ENCODE results near the gene HADH. TPM values are rescaled to one million over a fixed set of nuclear protein-coding genes. Genes with fewer than 3 reads are reported as not detected.

HADH gene
- total and polyA plus RNA-seq, 4 donors, result 27.5 to 140 (median 94.3) TPM

DNA sequence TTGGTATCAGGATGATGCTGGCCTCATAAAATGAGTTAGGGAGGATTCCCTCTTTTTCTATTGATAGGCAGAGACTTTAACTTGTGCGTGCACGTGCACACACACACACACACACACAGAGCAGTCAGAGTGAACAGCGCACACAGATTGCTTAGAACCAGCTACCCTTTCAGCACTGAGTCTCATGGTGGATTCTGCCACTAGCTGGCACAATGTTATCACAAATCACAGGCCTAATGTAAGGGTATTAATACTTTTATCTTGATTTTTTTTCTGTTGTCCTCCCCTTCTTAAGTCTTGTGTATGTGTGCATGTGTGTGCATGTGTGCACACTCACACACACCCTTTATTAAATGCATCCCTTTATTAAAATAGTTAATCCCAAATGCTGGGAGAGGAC lies 53.2 kb downstream of the HADH start (continued):
- no peak for TF ChIP-seq RXRA (IDR thresholded peaks at IDR 0.05)
- TF ChIP-seq, protein P1, sequence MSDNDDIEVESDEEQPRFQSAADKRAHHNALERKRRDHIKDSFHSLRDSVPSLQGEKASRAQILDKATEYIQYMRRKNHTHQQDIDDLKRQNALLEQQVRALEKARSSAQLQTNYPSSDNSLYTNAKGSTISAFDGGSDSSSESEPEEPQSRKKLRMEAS (IDR thresholded peaks at IDR 0.05), result no peak
- TF ChIP-seq HNF4G (IDR thresholded peaks at IDR 0.05), result no peak
- TF ChIP-seq YY1 (IDR thresholded peaks at IDR 0.05), result no peak
- no peak for TF ChIP-seq EGR1 (IDR thresholded peaks at IDR 0.05; ENCODE audit: low read depth in 2 of 2)
- no peak for TF ChIP-seq JUND (IDR thresholded peaks at IDR 0.05)
- TF ChIP-seq RAD21 (IDR thresholded peaks at IDR 0.05), result no peak

DNA sequence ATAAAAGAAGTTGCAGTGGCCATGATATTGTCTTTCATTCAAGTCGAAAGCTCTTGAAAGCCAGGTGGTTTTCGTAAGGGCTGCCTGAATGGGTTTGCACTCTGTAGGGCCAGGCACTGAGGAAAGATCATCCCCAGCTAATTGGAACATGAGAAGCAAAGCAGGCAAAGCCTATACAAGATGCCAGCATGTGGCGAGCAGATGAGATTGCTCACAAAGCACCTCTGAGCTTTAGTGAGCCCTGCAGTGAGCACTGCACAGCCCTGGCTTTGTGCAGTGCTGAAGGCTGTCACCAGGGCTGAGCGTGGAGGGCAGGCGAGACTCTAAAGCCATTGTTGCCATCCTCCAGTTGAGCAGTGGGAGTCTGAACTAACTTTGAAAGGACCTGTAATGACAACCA lies 53.8 kb downstream of the HADH start:
- TF ChIP-seq, protein P2, sequence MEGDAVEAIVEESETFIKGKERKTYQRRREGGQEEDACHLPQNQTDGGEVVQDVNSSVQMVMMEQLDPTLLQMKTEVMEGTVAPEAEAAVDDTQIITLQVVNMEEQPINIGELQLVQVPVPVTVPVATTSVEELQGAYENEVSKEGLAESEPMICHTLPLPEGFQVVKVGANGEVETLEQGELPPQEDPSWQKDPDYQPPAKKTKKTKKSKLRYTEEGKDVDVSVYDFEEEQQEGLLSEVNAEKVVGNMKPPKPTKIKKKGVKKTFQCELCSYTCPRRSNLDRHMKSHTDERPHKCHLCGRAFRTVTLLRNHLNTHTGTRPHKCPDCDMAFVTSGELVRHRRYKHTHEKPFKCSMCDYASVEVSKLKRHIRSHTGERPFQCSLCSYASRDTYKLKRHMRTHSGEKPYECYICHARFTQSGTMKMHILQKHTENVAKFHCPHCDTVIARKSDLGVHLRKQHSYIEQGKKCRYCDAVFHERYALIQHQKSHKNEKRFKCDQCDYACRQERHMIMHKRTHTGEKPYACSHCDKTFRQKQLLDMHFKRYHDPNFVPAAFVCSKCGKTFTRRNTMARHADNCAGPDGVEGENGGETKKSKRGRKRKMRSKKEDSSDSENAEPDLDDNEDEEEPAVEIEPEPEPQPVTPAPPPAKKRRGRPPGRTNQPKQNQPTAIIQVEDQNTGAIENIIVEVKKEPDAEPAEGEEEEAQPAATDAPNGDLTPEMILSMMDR (IDR thresholded peaks at IDR 0.05; ENCODE audit: low read depth, low read length, missing input control), result no peak
- TF ChIP-seq FOXA2 (IDR thresholded peaks at IDR 0.05), result no peak
- TF ChIP-seq, protein P3, sequence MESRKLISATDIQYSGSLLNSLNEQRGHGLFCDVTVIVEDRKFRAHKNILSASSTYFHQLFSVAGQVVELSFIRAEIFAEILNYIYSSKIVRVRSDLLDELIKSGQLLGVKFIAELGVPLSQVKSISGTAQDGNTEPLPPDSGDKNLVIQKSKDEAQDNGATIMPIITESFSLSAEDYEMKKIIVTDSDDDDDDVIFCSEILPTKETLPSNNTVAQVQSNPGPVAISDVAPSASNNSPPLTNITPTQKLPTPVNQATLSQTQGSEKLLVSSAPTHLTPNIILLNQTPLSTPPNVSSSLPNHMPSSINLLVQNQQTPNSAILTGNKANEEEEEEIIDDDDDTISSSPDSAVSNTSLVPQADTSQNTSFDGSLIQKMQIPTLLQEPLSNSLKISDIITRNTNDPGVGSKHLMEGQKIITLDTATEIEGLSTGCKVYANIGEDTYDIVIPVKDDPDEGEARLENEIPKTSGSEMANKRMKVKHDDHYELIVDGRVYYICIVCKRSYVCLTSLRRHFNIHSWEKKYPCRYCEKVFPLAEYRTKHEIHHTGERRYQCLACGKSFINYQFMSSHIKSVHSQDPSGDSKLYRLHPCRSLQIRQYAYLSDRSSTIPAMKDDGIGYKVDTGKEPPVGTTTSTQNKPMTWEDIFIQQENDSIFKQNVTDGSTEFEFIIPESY (IDR thresholded peaks at IDR 0.05), result no peak
- TF ChIP-seq, protein P4, sequence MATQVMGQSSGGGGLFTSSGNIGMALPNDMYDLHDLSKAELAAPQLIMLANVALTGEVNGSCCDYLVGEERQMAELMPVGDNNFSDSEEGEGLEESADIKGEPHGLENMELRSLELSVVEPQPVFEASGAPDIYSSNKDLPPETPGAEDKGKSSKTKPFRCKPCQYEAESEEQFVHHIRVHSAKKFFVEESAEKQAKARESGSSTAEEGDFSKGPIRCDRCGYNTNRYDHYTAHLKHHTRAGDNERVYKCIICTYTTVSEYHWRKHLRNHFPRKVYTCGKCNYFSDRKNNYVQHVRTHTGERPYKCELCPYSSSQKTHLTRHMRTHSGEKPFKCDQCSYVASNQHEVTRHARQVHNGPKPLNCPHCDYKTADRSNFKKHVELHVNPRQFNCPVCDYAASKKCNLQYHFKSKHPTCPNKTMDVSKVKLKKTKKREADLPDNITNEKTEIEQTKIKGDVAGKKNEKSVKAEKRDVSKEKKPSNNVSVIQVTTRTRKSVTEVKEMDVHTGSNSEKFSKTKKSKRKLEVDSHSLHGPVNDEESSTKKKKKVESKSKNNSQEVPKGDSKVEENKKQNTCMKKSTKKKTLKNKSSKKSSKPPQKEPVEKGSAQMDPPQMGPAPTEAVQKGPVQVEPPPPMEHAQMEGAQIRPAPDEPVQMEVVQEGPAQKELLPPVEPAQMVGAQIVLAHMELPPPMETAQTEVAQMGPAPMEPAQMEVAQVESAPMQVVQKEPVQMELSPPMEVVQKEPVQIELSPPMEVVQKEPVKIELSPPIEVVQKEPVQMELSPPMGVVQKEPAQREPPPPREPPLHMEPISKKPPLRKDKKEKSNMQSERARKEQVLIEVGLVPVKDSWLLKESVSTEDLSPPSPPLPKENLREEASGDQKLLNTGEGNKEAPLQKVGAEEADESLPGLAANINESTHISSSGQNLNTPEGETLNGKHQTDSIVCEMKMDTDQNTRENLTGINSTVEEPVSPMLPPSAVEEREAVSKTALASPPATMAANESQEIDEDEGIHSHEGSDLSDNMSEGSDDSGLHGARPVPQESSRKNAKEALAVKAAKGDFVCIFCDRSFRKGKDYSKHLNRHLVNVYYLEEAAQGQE (IDR thresholded peaks at IDR 0.05), result no peak
- 95% methylated on average over 5 of the region's 5 CpGs for WGBS
- Histone ChIP-seq H3K9me3 (ENCODE audit: control insufficient read depth in 4 of 4, low read length in 3 of 4) (no peaks in the 10 kb centered on the region), H3K27me3 (ENCODE audit: control insufficient read depth in 4 of 4, insufficient read depth in 4 of 4, low read length in 3 of 4) (no peaks in the 10 kb centered on the region), H3K27ac (ENCODE audit: low read depth in 1 of 2, low read length in 2 of 2) (no peak overlapping the region), H3K36me3 (ENCODE audit: control insufficient read depth in 4 of 4, insufficient read depth in 3 of 4, low read depth in 1 of 4, low read length in 3 of 4) (peaks cover 0 to 3% (median 0%) of the 10 kb centered on the region in 4 donors), H3K4me1 (ENCODE audit: control insufficient read depth in 4 of 4, insufficient read depth in 4 of 4, low read length in 3 of 4) (no peaks in the 10 kb centered on the region), H3K4me3 (ENCODE audit: low read depth in 1 of 3, low read length in 3 of 3) (no peak overlapping the region), H3K9ac (ENCODE audit: low read depth in 1 of 2, low read length in 2 of 2) (no peak overlapping the region)
- no peak for DNase-seq (ENCODE audit: low spot score)

DNA sequence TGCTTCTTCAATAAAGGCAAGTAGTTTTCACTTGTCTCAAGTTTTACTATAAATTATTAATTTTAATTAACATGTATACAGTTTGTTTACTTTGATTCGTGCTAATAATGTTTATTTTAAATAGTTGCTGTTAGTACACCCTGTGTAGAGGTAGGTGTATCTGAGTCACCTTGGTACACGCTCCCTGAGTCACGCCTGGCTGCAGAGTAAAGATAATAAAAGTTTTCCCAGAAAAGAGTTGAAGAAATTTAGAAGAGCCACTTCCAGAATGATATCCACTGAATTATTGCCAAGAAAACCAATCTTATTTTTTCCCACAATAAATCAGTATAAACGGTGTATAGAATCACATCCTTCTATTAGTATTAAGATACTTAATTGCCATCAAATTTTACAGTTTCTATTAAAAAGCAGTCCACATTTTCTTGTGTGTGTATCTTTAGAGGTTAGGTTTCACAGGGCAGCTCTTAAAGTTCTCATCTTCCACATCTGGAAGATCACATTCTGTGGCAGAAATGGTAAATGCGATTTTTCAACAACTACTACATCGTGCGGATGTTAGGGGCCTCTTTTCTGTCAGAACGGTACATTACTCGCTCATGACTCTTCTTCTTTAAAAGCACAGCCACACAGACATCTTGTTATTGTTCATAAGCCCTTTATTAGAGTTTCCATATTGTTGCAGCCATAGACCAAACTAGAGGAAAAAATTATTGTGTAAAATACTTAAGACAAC lies 55.4 kb downstream of the HADH start:
- DNase-seq (ENCODE audit: low spot score), result no peak
- H3K4me3 ChIP-seq (ENCODE audit: low read depth in 1 of 3, low read length in 3 of 3), result no peak overlapping the region
- WGBS, result 84% methylated on average over 9 of the region's 9 CpGs
- no peaks in the 10 kb centered on the region for H3K9me3 ChIP-seq (ENCODE audit: control insufficient read depth in 4 of 4, low read length in 3 of 4)
- no peaks in the 10 kb centered on the region for H3K4me1 ChIP-seq (ENCODE audit: control insufficient read depth in 4 of 4, insufficient read depth in 4 of 4, low read length in 3 of 4)
- no peaks in the 10 kb centered on the region for H3K36me3 ChIP-seq (ENCODE audit: control insufficient read depth in 4 of 4, insufficient read depth in 3 of 4, low read depth in 1 of 4, low read length in 3 of 4)
- H3K27ac ChIP-seq (ENCODE audit: low read depth in 1 of 2, low read length in 2 of 2), result no peak overlapping the region
- TF ChIP-seq EGR1 (IDR thresholded peaks at IDR 0.05; ENCODE audit: low read depth in 2 of 2) (no peak), HNF4G (IDR thresholded peaks at IDR 0.05) (no peak), YY1 (IDR thresholded peaks at IDR 0.05) (no peak), JUND (IDR thresholded peaks at IDR 0.05) (no peak), TAF1 (conservative IDR thresholded peaks at IDR 0.05) (no peak), NR2F2 (IDR thresholded peaks at IDR 0.05) (no peak), RAD21 (IDR thresholded peaks at IDR 0.05) (no peak), RXRA (IDR thresholded peaks at IDR 0.05) (no peak)
- TF ChIP-seq, protein P5, sequence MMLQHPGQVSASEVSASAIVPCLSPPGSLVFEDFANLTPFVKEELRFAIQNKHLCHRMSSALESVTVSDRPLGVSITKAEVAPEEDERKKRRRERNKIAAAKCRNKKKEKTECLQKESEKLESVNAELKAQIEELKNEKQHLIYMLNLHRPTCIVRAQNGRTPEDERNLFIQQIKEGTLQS (IDR thresholded peaks at IDR 0.05), result no peak
- TF ChIP-seq, protein P4 (IDR thresholded peaks at IDR 0.05), result no peak
- H3K27me3 ChIP-seq (ENCODE audit: control insufficient read depth in 4 of 4, insufficient read depth in 4 of 4, low read length in 3 of 4), result no peaks in the 10 kb centered on the region
- no peak overlapping the region for H3K9ac ChIP-seq (ENCODE audit: low read depth in 1 of 2, low read length in 2 of 2)

All from liver (tissue), 9 donors.